ENCODE data around the gene DHDDS. TPM values are rescaled to one million over a fixed set of nuclear protein-coding genes. Genes with fewer than 3 reads are reported as not detected.

DHDDS gene
- total RNA-seq, 1 experiment from 2014 or later, result 56.7 TPM

DNA sequence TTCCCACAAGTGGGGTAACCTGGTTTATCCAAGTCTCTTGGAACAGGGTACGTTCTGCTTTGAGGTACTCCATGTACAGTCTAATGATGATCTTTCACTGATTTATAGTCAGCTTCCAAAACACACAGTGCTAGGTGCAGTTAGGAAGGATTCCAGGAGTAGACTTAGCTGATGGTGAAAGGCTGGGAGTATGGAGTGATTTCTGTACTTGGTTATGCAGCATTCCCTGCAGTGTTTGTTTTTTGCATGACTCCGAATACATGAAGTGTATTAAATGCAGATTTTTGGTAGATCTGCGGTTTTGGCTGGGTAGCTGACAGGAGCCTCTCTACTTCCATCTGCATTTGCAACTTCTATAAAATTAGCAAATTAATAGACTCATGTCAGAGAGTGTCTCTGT, 43.9 kb downstream of the DHDDS start:
- in situ Hi-C loops (cut with HindIII; ENCODE audit: low pct_unique_long_range_greater_than_20kb, low sequenced_read_pairs), result no loop called here
- CTCF ChIA-PET, result interaction anchor here (0.6 kb wide), 1 partner anchor 16 kb away, joined by 3 read pairs; no protein-coding TSS in a partner anchor
- peaks cover 36% of the 10 kb centered on the region for H3K36me3 ChIP-seq (ENCODE audit: control insufficient read depth, insufficient read depth, low read length)

DNA sequence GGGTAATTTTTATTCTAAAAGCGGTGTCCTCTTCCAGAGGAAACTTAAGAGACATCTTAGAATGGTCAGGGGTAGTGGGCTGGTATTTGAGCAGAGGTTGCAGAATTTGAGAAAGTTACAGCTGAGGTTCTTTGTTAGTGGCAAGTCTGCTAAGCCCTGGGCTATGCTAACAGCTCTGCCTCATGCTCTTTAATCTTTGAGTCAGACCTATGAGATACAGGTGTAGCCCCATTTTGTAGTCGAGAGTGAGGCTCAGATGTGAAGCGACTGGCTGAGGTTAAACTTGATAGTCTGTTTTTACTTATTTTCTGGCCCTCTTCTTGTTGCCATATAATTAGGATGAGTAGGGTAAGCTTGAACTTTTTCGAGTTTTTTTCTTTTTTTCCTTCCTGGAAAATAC, 44.8 kb downstream of the DHDDS start:
- Histone ChIP-seq H3K9me3 (ENCODE audit: control insufficient read depth, insufficient read depth, low read depth, low read length) (no peaks in the 10 kb centered on the region), H3K4me3 (ENCODE audit: low read depth in 2 of 2, low read length in 2 of 2) (no peak overlapping the region), H3K4me1 (ENCODE audit: control insufficient read depth, insufficient read depth, low read length) (peaks cover 14% of the 10 kb centered on the region), H3K36me3 (ENCODE audit: control insufficient read depth, insufficient read depth, low read length) (peaks cover 36% of the 10 kb centered on the region), H3K27me3 (ENCODE audit: control insufficient read depth, insufficient read depth, low read length) (no peaks in the 10 kb centered on the region), H3K27ac (ENCODE audit: low read length) (no peak overlapping the region)
- ChIA-PET POLR2A (no interaction called here), CTCF (no interaction called here)
- DNase-seq (ENCODE audit: low read depth, low spot score) (no peak), ATAC-seq (no peak)
- TF ChIP-seq TCF7L2 (IDR thresholded peaks at IDR 0.05; ENCODE audit: low read depth, low read length), result no peak
- TF ChIP-seq, protein P1, sequence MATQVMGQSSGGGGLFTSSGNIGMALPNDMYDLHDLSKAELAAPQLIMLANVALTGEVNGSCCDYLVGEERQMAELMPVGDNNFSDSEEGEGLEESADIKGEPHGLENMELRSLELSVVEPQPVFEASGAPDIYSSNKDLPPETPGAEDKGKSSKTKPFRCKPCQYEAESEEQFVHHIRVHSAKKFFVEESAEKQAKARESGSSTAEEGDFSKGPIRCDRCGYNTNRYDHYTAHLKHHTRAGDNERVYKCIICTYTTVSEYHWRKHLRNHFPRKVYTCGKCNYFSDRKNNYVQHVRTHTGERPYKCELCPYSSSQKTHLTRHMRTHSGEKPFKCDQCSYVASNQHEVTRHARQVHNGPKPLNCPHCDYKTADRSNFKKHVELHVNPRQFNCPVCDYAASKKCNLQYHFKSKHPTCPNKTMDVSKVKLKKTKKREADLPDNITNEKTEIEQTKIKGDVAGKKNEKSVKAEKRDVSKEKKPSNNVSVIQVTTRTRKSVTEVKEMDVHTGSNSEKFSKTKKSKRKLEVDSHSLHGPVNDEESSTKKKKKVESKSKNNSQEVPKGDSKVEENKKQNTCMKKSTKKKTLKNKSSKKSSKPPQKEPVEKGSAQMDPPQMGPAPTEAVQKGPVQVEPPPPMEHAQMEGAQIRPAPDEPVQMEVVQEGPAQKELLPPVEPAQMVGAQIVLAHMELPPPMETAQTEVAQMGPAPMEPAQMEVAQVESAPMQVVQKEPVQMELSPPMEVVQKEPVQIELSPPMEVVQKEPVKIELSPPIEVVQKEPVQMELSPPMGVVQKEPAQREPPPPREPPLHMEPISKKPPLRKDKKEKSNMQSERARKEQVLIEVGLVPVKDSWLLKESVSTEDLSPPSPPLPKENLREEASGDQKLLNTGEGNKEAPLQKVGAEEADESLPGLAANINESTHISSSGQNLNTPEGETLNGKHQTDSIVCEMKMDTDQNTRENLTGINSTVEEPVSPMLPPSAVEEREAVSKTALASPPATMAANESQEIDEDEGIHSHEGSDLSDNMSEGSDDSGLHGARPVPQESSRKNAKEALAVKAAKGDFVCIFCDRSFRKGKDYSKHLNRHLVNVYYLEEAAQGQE (IDR thresholded peaks at IDR 0.05; ENCODE audit: insufficient read depth in 1 of 2, low read depth in 2 of 2, low read length in 1 of 2), result no peak
- TF ChIP-seq SIN3A (IDR thresholded peaks at IDR 0.05; ENCODE audit: borderline replicate concordance, insufficient read depth, low read depth, low read length), result no peak
- TF ChIP-seq, protein P2, sequence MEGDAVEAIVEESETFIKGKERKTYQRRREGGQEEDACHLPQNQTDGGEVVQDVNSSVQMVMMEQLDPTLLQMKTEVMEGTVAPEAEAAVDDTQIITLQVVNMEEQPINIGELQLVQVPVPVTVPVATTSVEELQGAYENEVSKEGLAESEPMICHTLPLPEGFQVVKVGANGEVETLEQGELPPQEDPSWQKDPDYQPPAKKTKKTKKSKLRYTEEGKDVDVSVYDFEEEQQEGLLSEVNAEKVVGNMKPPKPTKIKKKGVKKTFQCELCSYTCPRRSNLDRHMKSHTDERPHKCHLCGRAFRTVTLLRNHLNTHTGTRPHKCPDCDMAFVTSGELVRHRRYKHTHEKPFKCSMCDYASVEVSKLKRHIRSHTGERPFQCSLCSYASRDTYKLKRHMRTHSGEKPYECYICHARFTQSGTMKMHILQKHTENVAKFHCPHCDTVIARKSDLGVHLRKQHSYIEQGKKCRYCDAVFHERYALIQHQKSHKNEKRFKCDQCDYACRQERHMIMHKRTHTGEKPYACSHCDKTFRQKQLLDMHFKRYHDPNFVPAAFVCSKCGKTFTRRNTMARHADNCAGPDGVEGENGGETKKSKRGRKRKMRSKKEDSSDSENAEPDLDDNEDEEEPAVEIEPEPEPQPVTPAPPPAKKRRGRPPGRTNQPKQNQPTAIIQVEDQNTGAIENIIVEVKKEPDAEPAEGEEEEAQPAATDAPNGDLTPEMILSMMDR (IDR thresholded peaks at IDR 0.05), result no peak
- TF ChIP-seq POLR2AphosphoS5 (IDR thresholded peaks at IDR 0.05; ENCODE audit: low read depth, low read length), result no peak
- intact Hi-C loops (cut with micrococcal nuclease; ENCODE audit: unreplicated experiment) (loop anchor here (10.0 kb wide), 1 partner anchor 58 kb away; no protein-coding TSS in a partner anchor), in situ Hi-C loops (cut with HindIII; ENCODE audit: low pct_unique_long_range_greater_than_20kb, low sequenced_read_pairs) (no loop called here)
- BruUV-seq (replicated peaks), result no TSS peak

More for the DNA sequence above, 43.9 kb downstream of the DHDDS start:
- BruUV-seq (replicated peaks), result no TSS peak
- no peak overlapping the region for H3K27ac ChIP-seq (ENCODE audit: low read length)
- no peak for DNase-seq (ENCODE audit: low read depth, low spot score)
- peaks cover 14% of the 10 kb centered on the region for H3K4me1 ChIP-seq (ENCODE audit: control insufficient read depth, insufficient read depth, low read length)
- no peak for ATAC-seq
- POLR2A ChIA-PET, result no interaction called here
- no peak overlapping the region for H3K4me3 ChIP-seq (ENCODE audit: low read depth in 2 of 2, low read length in 2 of 2)
- H3K27me3 ChIP-seq (ENCODE audit: control insufficient read depth, insufficient read depth, low read length), result no peaks in the 10 kb centered on the region
- TF ChIP-seq, protein P2 (IDR thresholded peaks at IDR 0.05), result no peak
- TF ChIP-seq TCF7L2 (IDR thresholded peaks at IDR 0.05; ENCODE audit: low read depth, low read length) (no peak), POLR2AphosphoS5 (IDR thresholded peaks at IDR 0.05; ENCODE audit: low read depth, low read length) (no peak), SIN3A (IDR thresholded peaks at IDR 0.05; ENCODE audit: borderline replicate concordance, insufficient read depth, low read depth, low read length) (no peak)
- TF ChIP-seq, protein P1 (IDR thresholded peaks at IDR 0.05; ENCODE audit: insufficient read depth in 1 of 2, low read depth in 2 of 2, low read length in 1 of 2), result no peak
- no peaks in the 10 kb centered on the region for H3K9me3 ChIP-seq (ENCODE audit: control insufficient read depth, insufficient read depth, low read depth, low read length)
- intact Hi-C loops (cut with micrococcal nuclease; ENCODE audit: unreplicated experiment), result loop anchor here (10.0 kb wide), 1 partner anchor 59 kb away; no protein-coding TSS in a partner anchor
